ENCODE results near the gene ENDOV.
A peak's percentile ranks its signal among the peaks of the same experiment; 100 is the strongest.

The ENDOV gene

GRCh38 chr17:80414803-80415625, at the start of gene ENDOV:
TSS of gene ENDOV (plus strand) at chr17:80415167. CDS start at chr17:80415195, 28 bp downstream.
- peak; percentile 95 for DNase-seq (ENCODE audit: low spot score)

DNA sequence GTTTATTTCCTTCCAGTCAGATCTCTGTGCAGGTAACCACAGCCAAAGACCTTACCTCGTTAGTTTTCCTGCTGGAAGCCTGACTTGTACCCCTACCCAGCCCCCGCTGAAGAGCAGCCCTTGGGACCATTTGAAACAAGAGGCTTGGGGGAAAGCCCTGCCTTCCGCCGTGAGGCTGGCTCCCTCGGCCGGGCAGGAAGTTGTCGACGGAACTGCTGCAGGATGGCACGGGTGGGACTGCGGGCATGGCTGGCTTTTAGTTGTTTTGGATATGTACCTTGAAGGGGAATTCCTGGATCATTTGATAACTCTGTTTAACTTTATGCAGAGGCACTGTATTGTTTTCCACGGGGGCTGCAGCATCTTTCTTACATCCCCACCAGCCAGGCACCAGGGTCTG, 49.0 kb upstream of the ENDOV start:
- no peak for DNase-seq (ENCODE audit: low spot score)

DNA sequence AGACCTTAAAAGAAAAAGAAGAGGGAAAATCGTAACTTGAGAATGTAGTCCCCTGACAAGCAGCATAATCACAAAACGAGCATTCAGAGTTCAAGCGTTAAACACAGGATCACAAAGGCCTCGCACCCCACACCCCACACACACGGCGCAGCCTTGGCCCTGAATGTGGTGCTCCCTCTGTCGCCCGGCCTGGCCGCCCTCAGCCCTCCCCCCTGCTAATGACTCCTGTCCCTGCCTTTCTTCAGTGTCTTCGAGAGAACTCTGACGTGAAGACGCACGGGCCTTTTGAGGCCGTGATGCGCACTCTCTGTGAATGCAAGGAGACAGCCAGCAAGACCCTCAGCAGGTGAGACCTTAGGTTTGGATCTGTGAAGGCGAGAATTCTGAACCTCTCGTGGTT, 47.5 kb upstream of the ENDOV start:
- DNase-seq (ENCODE audit: low spot score): no peak

GRCh38 chr17:80371196-80371595, 43.8 kb upstream of the ENDOV start:
- DNase-seq (ENCODE audit: low spot score): no peak

DNA sequence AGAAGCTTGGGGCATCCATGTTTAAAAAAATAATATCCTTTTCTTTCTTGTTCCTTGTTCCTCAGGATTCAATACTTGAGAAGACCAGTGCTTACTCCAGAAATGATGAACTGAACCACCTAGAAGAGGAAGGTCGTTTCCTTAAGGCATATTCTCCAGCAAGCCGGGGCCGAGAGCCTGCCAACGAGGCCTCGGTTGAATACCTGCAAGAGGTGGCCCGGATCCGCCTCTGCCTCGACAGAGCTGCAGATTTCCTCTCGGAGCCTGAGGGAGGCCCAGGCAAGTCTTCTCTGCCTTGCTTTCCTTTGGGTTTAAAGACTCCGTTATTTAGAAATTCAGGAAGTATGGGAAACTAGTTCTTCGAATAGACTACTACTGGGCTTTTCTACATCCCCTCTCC, 42.5 kb upstream of the ENDOV start:
- DNase-seq (ENCODE audit: low spot score): no peak

DNA sequence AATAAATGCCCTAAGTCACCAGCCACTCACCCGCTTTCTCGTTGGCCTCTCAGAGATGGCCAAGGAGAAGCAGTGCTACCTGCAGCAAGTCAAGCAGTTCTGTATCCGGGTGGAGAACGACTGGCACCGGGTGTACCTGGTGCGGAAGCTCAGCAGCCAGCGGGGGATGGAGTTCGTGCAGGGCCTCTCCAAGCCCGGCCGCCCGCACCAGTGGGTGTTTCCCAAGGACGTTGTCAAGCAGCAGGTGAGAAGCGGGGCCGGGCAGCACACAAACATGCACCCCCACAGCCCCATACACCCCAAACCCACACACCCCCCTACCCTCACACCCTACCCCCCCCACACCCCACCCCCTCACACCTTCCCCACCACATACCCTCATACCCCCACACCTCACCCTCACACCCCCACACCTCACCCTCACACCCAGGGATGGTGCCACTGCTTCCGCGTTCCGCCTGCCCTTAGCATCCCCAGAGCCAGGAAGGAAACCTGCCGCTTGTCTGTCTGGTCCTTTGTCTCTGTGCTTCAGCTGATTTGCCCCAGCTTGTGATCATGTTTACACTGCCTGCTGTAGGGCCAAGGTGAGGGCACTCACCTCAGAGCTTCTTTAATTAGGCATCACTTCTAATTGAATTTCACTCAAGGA, 41.9 kb upstream of the ENDOV start:
- DNase-seq (ENCODE audit: low spot score): no peak

- DNase-seq (ENCODE audit: low spot score): no peak
Measured at GRCh38 chr17:80374039-80374731, 40.8 kb upstream of the ENDOV start.

DNA sequence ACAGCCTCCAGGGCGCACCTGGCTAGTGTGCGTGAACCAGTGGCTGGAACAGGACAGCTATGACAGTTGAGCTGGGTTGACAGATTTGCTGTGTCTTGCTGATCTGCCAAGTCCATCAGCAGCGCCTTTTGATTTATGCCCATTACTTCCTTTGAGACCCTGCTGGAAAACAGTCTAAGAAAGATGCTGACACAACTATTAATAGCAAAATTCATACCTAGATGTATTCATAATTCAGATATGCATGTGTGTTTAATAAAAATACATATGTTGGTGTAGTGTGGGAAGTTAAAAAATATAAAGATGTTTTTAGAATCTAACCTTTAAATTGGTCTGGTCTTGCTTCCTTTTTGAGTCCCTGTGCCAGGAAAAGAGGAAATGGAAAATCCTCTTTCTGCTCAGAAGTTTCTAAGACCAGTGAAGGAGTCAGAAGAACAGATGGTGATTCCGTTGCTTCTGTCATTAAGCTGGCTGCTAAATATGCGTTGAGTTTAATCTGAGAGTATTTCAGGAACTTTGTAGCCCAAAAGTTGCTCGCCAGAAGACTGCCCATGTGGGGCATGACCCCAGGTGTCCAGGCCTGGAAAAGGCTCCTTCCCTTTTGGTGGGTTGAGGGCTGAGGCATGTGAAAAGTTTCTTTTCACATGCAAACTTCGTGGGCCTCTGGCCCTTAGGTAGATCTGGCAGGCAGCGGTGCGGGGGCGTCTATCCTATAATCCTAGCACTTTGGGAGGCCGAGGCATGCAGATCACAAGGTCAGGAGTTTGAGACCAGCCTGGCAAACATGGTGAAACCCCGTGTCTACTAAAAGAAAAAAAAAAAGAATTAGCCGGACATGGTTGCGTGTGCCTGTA, 40.0 kb upstream of the ENDOV start:
- DNase-seq (ENCODE audit: low spot score): no peak

- DNase-seq (ENCODE audit: low spot score): no peak
Measured at GRCh38 chr17:80376531-80376930, 38.4 kb upstream of the ENDOV start.

GRCh38 chr17:80377798-80378197, 37.2 kb upstream of the ENDOV start:
- DNase-seq (ENCODE audit: low spot score): no peak

GRCh38 chr17:80379348-80379747, 35.6 kb upstream of the ENDOV start:
- no peak for DNase-seq (ENCODE audit: low spot score)

DNA sequence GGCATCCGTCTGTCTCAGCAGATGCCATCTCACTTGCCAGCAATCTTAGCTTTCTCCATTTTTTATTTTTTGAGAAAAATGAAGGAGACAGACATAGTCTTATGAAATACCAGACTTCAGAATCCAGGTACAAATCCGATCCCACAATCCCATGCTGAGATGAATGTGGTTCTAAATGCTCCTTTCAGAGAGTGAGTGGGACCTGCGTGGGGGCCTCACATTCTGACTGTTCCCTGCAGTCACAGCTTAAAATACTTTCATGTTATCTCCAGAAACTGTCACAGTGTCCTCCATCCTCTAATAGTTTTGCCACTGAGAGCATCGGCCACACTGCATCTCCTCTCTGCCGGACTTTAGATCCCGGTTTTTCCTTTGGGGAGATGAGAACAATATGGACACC, 34.9 kb upstream of the ENDOV start:
- no peak for DNase-seq (ENCODE audit: low spot score)

DNA sequence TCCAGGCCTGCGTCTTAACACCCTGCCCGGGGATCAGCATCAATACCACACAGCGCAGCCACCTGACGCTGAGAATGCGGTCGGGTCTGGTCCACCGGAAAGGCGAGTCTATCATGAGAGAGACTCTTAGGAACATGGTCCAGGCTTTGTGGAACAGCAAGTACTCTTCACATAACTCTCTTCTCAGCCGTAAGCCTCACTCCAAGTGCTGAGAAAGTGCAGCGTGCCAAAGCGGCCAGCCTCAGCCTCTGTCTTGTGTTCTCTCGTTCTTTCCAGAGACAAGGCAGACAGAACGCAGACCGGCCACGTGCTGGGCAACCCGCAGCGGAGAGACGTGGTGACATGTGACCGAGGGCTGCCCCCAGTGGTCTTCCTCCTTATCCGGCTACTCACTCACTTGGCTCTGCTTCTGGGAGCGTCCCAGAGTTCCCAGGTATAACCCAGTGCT, 34.4 kb upstream of the ENDOV start:
- DNase-seq (ENCODE audit: low spot score): no peak

- DNase-seq (ENCODE audit: low spot score): no peak
Measured at GRCh38 chr17:80381416-80381923, 33.5 kb upstream of the ENDOV start.

GRCh38 chr17:80382446-80382845, 32.5 kb upstream of the ENDOV start:
- no peak for DNase-seq (ENCODE audit: low spot score)

GRCh38 chr17:80382956-80383355, 32.0 kb upstream of the ENDOV start:
- DNase-seq (ENCODE audit: low spot score): no peak

DNA sequence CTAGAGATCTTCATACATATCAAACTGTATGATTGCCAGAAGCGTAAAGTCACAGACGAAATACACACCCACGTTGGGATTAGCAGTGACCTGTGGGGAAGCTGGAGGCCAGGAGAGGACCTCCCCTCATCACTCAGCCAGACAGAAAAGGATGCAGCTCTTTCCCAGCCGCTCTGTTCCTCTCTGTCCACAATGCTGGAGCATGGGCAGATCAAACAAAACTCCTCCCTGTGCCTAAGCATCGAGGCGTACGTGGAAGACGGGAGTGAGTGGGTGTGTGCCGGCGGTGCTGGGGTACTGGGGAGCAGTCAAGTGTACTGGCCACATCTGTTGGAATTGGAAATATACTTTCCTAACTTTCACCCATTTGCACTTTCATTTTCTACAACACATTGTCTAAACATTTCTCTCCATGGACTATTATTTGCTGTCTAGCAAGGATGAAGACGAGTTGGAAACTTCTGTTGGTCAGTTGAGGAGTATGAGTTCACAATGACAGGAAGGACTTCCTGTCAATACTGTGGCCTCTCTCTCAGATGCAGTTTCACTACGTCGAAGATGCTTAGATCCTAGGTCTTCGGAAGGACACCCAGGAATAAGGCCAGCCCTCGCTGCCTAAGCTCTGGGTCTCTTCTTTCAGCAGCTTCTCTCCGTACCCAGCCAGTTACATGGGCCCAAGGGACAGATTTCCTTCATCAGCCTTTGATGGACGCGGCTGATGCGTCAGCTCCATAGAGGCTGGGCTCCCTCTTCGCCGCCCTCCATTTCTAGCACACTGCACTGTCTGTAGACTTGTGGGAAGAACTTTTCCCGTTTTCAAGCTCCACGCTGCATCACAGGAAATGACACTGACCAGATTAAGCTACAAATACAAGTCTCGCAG, 30.6 kb upstream of the ENDOV start:
- DNase-seq (ENCODE audit: low spot score): no peak

- DNase-seq (ENCODE audit: low spot score): no peak
Measured at GRCh38 chr17:80385046-80385445, 29.9 kb upstream of the ENDOV start.

GRCh38 chr17:80386341-80386740, 28.6 kb upstream of the ENDOV start:
- no peak for DNase-seq (ENCODE audit: low spot score)

DNA sequence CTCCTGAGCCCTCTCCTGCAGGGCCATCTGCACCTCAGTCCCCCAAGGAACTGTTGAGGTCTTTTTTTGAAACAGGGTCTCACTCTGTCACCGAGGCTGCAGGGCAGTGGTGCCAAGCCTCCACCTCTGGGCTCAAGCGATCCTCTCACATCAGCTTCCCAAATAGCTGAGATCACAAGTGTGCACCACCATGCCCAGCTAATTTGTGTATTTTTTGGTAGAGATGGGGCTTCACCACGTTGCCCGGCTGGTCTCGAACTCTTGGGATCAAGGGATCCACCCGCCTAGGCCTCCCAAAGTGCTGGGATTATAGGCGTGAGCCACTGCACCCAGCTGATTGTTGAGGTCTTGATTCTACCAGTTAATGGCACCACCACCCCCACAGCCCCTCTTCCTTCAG, 27.9 kb upstream of the ENDOV start:
- no peak for DNase-seq (ENCODE audit: low spot score)

- no peak for DNase-seq (ENCODE audit: low spot score)
Measured at GRCh38 chr17:80388175-80388574, 26.8 kb upstream of the ENDOV start.
